HUES48 (cell line): ENCODE measurements around the gene ZNF20.
"Not testable (repeated sequence)": the region's sequence is repeated elsewhere in the genome, so short reads cannot be mapped to it uniquely, and the experiment has no call there.

Experiments used
- H3K27ac ChIP-seq: one replicate; pipeline ENCODE4 v1.7.0; 2013; ENCODE audit warnings: low read depth, low read length, inconsistent platforms
- H3K27me3 ChIP-seq: 2 replicates; pipeline ENCODE4 v1.6.1; 2013; ENCODE audit warnings: mild to moderate bottlenecking, low read length; ENCODE audit not compliant: control insufficient read depth, insufficient read depth
- H3K36me3 ChIP-seq: 2 replicates; pipeline ENCODE4 v1.6.1; 2013; ENCODE audit warnings: low read length; ENCODE audit not compliant: control insufficient read depth, insufficient read depth
- H3K4me1 ChIP-seq: 2 replicates; pipeline ENCODE4 v1.6.1; 2013; ENCODE audit warnings: mild to moderate bottlenecking, low read length; ENCODE audit not compliant: control insufficient read depth, insufficient read depth
- H3K4me3 ChIP-seq: 2 replicates; pipeline ENCODE4 v1.5.1; 2013; ENCODE audit warnings: mild to moderate bottlenecking, low read depth, low read length
- H3K9ac ChIP-seq: 2 replicates; pipeline ENCODE4 v1.6.1; 2013; ENCODE audit warnings: mild to moderate bottlenecking, low read depth, low read length, moderate library complexity
- H3K9me3 ChIP-seq: 2 replicates; pipeline ENCODE4 v1.6.1; 2013; ENCODE audit warnings: low read length; ENCODE audit not compliant: control insufficient read depth, insufficient read depth

The ZNF20 gene

DNA sequence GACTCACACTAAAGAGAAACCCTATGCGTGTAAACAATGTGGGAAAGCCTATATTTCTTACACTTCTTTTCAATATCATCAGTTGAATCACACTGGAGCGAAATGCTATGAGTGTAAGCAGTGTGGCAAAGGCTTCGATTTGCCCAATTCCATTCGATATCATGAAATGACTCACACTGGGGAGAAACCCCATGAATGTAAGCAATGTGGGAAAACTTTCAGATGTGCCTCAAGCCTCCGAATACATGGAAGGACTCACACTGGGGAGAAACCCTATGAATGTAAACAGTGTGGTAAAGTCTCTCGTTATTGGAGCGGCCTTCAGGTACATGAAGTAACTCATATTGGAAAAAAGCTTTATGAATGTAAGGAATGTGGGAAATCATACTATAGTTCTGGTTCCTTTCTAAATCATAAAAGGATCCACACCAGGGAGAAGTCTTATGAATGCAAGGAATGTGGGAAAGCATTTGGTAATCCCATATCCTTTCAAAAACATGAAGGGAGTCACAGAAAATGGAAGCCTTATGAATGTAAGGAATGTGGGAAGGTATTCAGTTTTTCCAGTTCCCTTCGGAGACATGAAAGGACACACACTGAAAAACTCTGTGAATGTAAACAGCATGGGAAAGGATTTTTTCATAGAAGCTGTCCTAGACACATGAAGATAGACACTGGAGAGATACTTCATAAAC, 28.1 kb downstream of the ZNF20 start:
- peaks cover 66% of the 10 kb centered on the region for H3K36me3 ChIP-seq
- H3K27me3 ChIP-seq = no peaks in the 10 kb centered on the region
- no peaks in the 10 kb centered on the region for H3K4me1 ChIP-seq
- H3K27ac ChIP-seq = peak overlapping the region; percentile 54
- H3K9ac ChIP-seq = no peak overlapping the region
- H3K9me3 ChIP-seq = peaks cover 55% of the 10 kb centered on the region
- no peak overlapping the region for H3K4me3 ChIP-seq

DNA sequence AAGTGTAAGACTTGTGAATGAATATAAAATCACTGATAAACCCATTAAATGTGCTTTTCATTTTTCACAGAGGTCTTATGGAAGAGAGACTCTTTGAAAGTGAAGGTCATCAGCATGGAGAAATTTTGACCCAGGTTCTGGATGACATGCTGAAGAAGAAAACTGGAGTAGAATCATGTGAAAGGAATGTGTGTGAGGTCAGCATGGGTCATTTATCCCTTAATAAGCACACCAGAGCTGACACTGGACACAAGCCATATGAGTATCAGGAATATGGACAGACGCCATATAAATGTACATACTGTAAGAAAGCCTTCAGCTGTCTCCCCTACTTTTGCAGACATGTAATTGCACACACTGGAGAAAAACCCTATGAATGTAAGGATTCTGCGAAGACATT, 29.0 kb downstream of the ZNF20 start:
- H3K27ac ChIP-seq = no peak overlapping the region
- no peak overlapping the region for H3K9ac ChIP-seq
- no peaks in the 10 kb centered on the region for H3K27me3 ChIP-seq
- H3K36me3 ChIP-seq = peaks cover 71% of the 10 kb centered on the region
- peaks cover 62% of the 10 kb centered on the region for H3K9me3 ChIP-seq
- H3K4me1 ChIP-seq = no peaks in the 10 kb centered on the region
- H3K4me3 ChIP-seq = no peak overlapping the region

DNA sequence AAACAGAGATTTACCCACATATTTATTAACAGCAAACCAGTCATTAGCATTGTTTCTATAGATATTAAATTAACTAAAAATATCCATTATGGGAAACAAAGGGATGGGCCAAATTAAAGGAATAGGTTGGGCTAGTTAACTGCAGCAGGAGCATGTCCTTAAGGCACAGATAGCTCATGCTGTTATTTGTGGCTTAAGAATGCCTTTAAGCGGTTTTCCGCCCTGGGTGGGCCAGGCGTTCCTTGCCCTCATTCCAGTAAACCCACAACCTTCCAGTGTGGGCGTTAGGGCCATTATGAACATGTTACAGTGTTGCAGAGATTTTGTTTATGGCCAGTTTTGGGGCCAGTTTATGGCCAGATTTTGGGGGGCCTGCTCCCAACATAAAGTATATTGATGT, 36.2 kb downstream of the ZNF20 start:
- not testable (repeated sequence) for H3K27ac ChIP-seq, H3K27me3 ChIP-seq, H3K9ac ChIP-seq, H3K4me1 ChIP-seq, H3K4me3 ChIP-seq
- peaks cover 27% of the 10 kb centered on the region for H3K9me3 ChIP-seq
- H3K36me3 ChIP-seq = peaks cover 17% of the 10 kb centered on the region

DNA sequence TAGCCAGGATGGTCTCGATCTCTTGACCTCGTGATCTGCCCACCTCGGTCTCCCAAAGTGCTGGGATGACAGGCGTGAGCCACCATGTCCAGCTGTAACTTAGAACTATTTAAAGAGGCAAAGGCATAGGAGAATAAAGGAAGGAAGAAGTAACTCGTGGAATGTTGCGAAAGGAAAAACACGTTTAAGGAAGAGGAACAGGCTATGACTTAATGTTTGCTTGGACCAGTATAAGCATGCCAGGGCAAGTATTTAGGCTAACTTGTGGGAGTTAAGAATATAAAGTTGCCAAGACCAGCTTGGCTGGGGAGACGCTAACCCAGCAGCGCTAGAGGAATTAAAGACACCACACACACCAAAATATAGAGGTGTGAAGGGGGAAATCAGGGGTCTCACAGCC, 42.1 kb downstream of the ZNF20 start:
- Histone ChIP-seq H3K9ac (no peak overlapping the region), H3K36me3 (peaks cover 42% of the 10 kb centered on the region), H3K27ac (no peak overlapping the region), H3K9me3 (peaks cover 29% of the 10 kb centered on the region), H3K4me3 (no peak overlapping the region), H3K27me3 (no peaks in the 10 kb centered on the region), H3K4me1 (no peaks in the 10 kb centered on the region)

DNA sequence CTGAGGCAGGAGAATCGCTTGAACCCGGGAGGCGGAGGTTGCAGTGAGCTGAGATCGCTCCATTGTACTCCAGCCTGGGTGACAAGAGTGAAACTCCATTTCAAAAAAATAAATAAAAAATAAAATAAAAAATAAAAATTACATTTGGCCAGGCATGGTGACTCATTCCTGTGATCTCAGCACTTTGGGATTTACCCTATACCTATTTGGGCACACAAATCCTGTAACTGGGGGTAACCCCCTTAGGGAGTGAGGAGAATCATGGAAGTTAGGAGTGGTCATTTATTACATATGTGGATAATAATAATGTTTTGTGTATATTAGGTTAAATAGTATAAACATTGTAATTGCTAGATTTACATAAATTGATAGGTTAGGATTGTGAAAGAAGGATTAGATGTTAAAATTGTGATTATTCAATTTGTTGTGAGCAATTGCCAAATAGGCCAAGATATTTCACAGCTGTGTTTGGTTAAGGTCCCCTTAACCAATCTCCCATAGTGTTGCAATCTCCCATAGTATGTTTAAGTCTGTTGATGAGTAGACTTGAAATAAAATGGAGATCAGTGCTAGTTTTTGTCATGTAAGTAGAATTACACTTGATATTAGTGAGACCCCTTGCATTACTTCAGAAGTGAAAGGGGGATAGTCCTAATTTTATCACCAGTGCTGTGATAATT, 44.9 kb downstream of the ZNF20 start:
- Histone ChIP-seq H3K36me3 (peaks cover 42% of the 10 kb centered on the region), H3K9ac (no peak overlapping the region), H3K27me3 (no peaks in the 10 kb centered on the region), H3K4me1 (no peaks in the 10 kb centered on the region), H3K27ac (no peak overlapping the region), H3K4me3 (no peak overlapping the region), H3K9me3 (peaks cover 29% of the 10 kb centered on the region; the same call in 1 of the 2 replicates)

DNA sequence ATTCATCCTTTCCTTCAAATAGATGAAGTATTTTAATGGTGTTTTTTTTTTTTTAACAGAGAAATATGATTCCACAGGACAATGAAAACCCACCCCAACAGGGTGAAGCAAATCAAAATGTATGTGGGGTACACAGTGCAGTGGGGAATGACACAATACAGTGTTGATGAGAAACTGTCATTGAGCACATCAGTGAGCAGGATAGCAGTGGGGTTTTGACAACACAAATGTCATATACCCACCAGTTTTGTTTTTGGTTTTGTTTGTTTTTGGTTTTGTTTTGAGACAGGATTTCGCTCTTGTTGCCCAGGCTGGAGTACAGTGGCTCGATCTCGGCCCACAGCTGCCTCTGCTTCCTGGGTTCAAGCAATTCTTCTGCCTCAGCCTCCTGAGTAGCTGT, 46.4 kb downstream of the ZNF20 start:
- Histone ChIP-seq H3K36me3 (peaks cover 36% of the 10 kb centered on the region), H3K9ac (no peak overlapping the region), H3K9me3 (peaks cover 26% of the 10 kb centered on the region; the same call in 1 of the 2 replicates), H3K4me3 (no peak overlapping the region; the same call in 1 of the 2 replicates), H3K4me1 (no peaks in the 10 kb centered on the region), H3K27me3 (no peaks in the 10 kb centered on the region), H3K27ac (no peak overlapping the region)

DNA sequence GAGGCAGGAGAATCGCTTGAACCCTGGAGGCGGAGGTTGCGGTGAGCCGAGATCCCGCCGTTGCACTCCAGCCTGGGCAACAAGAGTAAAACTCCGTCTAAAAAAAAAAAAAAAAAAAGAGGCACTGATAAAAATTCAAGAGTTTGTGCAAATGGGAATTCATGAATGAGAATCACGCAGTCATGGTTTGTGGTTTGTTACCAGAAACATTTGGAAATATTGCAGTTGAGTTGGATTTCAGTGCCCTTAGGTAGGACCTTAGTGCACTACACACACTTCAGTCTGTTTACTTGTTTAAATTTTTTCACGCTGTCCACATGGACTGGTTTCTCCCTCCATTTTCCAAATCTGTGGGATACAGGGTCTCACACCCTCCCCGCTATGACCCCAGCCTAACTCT, 47.2 kb downstream of the ZNF20 start:
- Histone ChIP-seq H3K27ac (no peak overlapping the region), H3K9ac (peak overlapping the region; percentile 94), H3K27me3 (no peaks in the 10 kb centered on the region), H3K4me3 (peak overlapping the region; percentile 92), H3K9me3 (peaks cover 19% of the 10 kb centered on the region; the same call in 1 of the 2 replicates), H3K36me3 (peaks cover 31% of the 10 kb centered on the region), H3K4me1 (no peaks in the 10 kb centered on the region)

DNA sequence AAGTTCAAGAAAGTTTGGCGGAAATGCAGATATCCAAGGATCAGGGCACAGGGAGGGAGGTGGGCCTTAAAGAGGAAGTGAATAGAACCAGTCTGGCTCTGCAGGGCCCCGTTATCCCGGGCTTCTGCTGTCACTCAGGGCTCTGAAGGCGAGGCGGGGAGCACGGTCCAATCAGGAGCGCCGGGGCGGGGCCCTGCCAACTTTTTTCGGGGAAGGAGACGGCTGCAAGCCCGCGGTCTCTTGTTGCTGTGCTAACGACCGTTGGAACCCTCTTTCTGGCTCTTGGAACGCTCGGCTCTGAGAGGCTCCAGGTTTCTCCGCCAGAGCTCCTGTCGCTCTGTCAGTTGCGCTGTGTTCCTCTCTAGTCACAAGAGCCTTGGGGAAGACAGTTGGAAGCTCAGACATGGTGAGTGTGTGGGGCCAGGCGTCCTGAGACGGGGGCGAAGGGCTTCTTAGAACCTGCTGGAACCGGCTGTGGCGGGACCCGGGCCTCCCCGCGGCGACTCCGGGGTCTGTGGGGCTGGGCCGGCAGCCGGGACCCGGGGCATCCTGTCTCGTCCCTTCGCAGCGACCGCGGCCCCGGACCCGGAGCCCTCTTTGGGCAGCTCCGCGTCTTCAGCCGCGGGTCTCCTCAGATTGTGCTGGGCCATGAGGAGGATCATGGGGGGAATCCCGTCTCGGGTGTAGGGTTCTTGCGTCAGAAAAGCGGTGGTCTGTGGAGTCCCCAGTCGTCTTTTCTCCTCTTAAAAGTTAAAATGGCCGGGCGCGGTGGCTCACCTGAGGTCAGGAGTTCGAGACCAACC, 47.9 kb downstream of the ZNF20 start:
- H3K4me3 ChIP-seq = peak overlapping the region; percentile 92
- peaks cover 12% of the 10 kb centered on the region; the same call in 1 of the 2 replicates for H3K9me3 ChIP-seq
- peak overlapping the region; percentile 94 for H3K9ac ChIP-seq
- peaks cover 30% of the 10 kb centered on the region for H3K36me3 ChIP-seq
- peak overlapping the region; percentile 98 for H3K27ac ChIP-seq
- no peaks in the 10 kb centered on the region for H3K4me1 ChIP-seq
- H3K27me3 ChIP-seq = no peaks in the 10 kb centered on the region

DNA sequence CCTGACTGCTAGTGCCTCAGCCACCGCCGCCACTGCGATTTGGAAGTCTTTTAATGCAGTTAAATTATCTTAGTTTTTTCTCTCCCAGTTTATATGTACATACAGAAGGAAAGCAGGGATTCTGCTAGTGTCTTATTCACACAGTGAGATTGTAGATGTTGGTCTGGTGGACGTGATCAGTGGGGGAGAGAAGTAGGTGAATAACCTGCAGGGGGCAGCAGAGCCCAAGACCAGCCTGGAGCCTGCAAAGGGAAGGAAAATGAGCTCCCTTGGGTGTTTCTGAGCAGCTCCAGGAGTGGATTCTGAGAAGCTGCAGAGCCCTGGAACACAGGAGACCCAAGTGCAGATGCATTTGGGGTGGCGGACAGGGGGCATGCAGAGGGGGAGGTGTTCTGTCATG, 49.3 kb downstream of the ZNF20 start:
- no peak overlapping the region for H3K9ac ChIP-seq
- peaks cover 19% of the 10 kb centered on the region for H3K36me3 ChIP-seq
- no peak overlapping the region for H3K4me3 ChIP-seq
- H3K9me3 ChIP-seq = 0 out of 2 replicates have a peak, but pooled peaks cover 3% of the 10 kb centered on the region
- H3K27me3 ChIP-seq = no peaks in the 10 kb centered on the region
- H3K27ac ChIP-seq = no peak overlapping the region
- H3K4me1 ChIP-seq = no peaks in the 10 kb centered on the region

DNA sequence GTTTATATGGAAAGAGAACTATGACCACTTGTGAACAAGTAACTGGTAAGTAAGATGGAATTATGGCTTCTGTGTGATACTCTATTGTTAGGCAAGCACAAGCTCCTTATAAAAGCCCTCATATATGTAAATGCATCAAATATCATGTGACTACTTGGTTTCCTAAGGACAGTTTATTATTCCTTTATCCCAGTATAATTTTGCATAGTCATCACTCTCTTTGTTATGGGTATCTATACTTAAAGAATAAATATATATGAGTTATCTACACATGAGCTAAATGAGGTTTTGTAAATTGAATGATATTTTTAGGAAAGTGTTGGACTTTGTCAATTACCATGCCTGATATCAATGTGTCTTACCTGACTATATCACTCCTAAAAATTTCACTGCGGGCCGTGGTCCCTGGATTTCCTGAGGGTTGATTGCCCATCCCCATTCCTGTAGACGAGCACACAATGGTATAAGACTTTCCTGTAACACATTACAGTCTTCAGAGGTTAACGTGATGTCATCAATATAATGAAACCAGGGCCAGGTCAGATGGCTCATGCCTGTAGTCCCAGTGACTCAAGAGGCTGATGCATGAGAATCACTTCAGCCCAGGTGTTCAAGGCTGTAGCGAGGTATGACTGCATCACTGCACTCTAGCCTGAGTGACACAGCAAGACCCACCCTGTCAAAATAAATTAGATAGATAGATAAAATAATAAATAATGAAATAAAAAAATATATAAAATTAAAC, 54.9 kb downstream of the ZNF20 start:
- Histone ChIP-seq H3K36me3 (peaks cover 2% of the 10 kb centered on the region; the same call in 1 of the 2 replicates), H3K9me3 (peaks cover 19% of the 10 kb centered on the region), H3K27ac (no peak overlapping the region), H3K4me1 (no peaks in the 10 kb centered on the region), H3K27me3 (no peaks in the 10 kb centered on the region), H3K4me3 (no peak overlapping the region), H3K9ac (no peak overlapping the region)
